ENCODE results near the gene SCTR.

GRCh38 chr2:119431976-119432850, 92.1 kb downstream of the SCTR start:
- TF ChIP-seq EZH2phosphoT487 (IDR thresholded peaks at IDR 0.05; ENCODE audit: low read length) (no peak), CTCF (IDR thresholded peaks at IDR 0.05; ENCODE audit: low read length) (no peak)
